Activated CD4-positive, CD25-positive, alpha-beta regulatory T cell treated with anti-CD3 and anti-CD28 coated beads, Interleukin-2, amount 50 U/mL, for 16 hours (primary cell): ENCODE measurements around the gene PDS5B.
"Not testable (repeated sequence)": the region's sequence is repeated elsewhere in the genome, so short reads cannot be mapped to it uniquely, and the experiment has no call there.

Source experiments
- DNase-seq: peaks from one replicate; pipeline ENCODE4 v3.0.0-alpha.2; 2020; ENCODE audit warnings: low read depth, low spot score

Gene PDS5B

DNA sequence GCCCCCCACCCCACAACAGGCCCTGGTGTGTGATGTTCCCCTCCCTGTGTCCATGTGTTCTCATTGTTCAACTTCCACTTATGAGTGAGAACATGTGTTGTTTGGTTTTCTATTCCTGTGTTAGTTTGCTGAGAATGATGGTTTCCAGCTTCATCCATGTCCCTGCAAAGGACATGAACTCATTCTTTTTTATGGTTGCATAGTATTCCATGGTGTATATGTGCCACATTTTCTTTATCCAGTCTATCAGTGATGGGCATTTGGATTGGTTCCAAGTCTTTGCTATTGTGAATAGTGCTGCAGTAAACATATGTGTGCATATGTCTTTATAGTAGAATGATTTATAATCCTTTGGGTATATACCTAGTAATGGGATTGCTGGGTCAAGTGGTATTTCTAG is 142.8 kb downstream of the PDS5B start:
- not testable (repeated sequence) for DNase-seq

DNA sequence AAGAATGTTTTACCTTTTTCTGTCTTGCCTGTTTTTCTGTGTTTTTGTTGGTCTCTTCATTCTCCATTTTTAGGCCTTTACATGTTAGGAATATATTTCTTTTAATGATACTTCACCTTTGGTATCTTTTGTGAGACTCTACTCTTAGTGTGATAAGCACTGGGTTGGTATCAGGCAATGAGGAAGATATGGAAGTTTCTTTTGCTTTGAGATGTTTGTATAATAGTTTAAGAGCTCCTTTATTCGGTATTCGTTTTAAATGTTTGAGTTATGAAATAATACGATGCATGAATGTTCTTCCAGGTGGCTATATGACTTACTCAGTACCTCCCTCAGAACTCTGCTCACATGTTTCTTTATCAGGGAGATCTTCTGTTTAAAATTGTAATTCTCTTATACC is 144.8 kb downstream of the PDS5B start:
- DNase-seq, result no peak

DNA sequence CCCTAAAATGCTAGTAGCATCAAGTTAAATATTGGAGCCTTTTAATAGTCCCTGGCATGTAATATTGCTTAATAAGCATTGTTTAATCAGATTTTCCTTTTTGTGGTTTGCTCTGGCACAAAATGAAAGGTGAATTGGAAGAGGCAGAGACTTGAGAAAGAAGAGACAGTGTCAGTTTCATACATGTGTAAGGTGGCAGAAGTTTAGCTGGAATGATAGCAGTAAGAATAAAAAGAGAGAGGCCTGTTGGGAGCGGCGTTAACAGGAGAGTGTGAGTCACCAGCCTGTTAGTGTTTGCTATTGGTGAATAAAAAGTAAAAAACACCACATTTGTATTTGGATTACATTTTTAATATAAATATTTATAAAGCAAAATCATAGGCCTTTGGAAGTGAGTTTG is 145.3 kb downstream of the PDS5B start:
- no peak for DNase-seq

DNA sequence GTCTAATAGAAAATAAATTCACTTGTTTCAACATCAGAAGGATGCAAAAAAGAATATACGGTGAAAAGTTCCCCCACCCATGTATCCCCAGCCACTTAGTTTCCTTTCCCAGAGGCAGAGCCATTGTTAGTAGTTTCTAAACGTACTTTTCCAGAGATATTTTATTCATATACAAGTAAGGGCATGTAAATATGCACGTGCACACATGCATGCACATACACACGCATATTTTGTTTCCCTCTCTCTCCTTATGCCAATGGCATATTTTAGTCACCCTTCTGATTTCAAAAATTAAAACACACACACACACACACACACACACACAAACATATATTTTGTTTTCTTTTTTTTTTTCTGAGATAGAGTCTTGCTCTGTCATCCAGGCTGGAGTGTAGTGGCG is 147.4 kb downstream of the PDS5B start:
- no peak for DNase-seq

DNA sequence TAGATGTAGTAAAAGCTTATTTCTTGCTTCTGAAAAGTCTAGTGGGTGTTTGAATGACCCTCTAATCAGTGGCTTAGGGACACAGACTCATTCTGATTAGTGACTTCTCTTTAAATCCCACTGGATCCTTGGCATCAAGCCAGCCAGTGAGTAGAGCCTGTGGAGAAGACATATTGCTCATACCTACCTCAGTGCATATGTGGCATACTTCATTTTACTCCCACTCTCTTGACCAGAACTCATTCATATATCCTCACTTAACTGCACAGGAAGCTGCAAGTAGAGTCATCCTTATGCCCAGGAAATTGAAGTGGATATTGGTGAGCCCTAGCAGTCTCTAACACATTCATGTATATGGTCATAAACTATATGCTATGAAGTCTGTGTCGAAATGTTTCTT is 148.3 kb downstream of the PDS5B start:
- no peak for DNase-seq

DNA sequence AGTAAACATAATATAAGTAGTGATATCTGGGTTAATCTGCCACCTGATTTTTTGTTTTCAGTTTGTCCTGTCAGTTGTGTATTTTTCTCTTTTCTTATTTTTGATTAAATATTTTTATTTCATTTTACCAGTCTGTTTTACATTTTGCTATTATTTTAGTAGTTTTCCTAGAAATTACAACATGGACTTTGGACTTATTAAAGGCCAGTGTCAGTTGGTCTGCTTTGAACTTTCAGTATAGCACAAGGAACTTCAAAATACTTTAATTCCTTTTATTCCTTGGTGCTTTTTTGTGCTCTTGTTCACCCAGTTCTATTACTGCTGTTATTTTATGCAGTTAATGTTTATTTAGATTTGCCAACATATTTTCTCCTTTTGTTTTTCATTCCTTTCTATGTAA is 149.6 kb downstream of the PDS5B start:
- DNase-seq, result no peak

DNA sequence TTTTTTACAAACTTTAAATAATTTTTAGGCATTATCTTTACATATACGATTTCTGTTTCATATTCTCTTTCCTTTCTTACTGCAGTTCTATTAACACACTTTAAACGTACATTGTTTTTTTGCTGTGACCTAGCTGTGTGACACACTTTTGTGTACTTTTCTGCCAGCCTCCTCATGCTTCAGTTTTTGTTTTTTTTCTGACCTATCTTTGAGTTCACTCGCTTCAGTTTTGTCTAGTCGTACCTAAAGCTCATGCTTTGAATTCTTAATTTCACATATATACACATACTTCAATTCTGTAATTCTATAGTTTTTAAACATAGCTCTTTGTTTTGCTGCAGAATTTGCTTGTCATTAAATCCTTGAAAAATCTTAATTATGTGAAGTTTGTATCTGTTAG is 150.4 kb downstream of the PDS5B start:
- no peak for DNase-seq

DNA sequence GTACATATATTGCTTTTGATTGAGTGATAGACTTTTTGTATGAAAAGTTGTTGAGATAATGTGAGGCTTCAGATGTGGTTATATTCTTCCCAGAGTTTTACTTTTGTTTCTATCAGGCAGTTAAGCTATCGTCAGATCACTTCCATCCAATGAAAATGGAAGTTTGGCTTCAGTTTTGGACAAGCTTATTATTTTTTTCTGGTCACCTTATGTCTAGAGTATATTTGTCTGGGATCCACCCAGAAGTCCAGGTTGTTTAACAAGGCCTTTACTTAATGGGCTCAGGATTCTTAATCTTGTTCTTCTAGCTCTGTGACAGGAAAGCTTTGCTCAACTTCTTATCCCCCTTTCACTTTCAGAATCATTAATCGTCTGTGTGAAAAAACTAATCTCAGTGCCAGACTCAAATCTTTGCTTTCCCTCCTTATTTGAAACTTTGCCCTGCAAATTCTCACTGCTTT is 150.9 kb downstream of the PDS5B start:
- no peak for DNase-seq

DNA sequence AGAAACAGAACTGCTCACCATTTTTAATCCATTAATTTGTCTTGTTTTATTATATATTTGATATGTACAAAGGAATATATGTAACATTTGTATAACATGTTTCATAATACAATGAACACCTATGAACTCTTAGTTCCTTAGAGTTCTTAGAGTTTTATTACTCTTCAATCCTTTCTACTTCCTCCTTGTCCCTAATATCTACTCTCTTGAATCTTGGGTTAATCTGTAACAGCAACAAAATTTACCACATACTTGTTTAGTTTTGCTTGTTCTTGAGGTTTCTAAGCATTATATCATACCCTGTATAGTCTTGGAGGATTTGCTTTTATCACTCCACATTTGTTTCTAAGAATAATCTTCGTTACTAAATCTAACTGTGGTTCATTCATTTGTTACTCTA is 151.4 kb downstream of the PDS5B start:
- DNase-seq, result no peak

DNA sequence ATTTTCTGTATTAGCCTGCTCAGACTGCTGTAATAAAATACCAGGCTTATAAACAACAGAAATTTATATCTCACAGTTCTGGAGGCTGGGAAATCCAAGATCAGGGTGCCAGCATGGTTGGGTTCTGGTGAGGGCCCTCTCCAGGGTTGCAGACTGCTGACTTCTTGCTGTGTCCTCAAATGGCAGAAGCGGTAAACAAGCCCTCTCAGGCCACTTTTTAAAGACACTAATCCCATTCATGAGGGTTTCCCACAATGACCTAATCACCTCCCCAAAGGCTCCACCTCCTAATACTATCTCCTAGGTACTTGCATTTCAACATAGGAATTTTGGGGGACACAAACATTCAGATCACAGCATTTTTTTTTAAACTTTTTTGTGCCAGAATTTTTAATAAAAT is 159.3 kb downstream of the PDS5B start:
- DNase-seq, result no peak

DNA sequence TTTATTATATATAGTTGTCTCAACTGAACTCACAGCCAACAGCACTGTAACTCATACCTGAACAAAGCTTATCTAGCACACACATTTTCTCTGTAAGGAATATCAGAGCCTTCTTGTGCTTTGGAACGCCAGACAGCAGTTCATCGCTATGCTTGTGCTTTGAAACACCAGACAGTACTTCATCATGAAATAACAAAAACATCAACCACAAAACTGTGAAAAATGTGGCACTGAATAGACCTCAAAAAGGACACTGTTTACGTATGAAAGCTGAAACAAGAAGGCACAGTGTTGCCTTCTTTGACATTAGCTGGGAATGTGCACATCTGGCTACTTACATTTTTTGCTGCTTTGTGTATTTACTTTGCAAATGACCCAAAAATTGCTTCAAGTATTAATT is 160.2 kb downstream of the PDS5B start:
- no peak for DNase-seq

DNA sequence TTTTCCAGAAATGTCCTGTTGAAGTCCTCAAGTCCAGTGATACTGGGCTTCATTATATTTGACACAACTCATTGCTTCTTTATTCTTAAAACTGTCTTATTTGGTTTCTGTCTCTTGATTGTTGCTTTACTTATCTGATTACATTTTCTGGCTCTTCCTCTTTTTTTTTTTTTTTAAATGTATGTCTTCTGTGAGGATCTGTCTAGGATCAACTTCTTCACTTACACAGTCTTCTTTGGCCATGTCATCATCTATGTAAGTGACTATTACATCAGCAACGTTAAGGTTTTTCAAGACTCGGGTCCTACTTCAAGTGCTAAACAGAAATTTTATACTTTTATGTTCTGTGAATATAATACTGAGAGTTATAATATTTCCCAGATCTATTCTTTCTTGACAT is 162.1 kb downstream of the PDS5B start:
- DNase-seq, result no peak

DNA sequence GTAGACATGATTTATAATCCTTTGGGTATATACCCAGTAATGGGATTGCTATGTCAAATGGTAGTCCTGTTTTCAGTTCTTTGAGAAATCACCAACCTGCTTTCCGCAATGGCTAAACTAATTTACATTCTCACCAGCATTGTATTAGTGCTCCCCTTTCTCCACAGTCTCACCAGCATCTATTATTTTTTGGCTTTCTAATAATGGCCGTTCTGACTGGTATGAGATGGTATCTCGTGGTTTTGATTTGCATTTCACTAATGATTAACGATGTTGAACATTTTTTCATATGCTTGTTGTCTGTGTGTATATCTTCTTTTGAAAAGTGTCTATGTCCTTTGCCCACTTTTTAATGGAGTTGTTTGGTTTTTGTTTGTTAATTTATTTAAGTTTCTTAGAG is 165.1 kb downstream of the PDS5B start:
- DNase-seq, result no peak

DNA sequence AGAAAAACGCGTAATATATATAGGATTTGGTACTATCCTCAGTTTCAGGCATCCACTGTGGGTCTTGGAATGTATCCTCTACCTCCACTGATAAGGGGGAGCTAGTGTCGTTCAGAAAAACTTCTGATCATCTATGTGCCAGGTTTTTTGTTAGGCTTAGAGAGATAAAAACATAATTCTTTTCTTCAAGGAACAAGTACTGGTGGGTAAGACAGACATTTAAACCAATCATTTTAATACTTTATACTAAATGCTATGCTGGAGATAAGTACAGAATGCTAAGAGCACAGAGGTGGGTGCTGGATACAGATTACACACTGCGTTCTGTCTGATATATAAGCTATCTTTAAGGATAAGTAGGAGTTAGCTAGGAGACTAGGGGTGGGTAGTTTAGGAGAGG is 166.1 kb downstream of the PDS5B start:
- no peak for DNase-seq

DNA sequence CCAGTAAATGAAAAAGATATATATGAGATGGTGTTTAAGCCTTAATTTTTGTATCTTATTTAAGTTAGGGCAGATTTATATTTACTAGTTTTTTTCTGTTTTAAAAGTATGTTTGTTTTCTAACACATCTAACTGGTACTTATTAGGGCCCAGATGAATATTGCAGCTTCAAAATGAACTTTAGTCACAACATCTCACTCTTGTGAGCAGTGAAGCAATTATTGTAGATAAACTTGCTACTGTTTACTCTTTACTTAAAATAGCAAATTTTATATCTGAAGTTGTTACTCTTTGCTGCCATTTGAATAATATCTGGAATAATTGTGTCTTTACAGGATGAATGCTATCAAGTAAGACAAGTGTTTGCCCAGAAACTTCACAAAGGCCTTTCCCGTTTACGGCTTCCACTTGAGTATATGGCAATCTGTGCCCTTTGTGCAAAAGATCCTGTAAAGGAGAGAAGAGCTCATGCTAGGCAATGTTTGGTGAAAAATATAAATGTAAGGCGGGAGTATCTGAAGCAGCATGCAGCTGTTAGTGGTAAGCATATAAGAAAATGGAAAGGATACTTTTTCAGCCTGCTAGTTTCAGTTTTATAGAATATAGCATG is 166.8 kb downstream of the PDS5B start:
- DNase-seq, result no peak

DNA sequence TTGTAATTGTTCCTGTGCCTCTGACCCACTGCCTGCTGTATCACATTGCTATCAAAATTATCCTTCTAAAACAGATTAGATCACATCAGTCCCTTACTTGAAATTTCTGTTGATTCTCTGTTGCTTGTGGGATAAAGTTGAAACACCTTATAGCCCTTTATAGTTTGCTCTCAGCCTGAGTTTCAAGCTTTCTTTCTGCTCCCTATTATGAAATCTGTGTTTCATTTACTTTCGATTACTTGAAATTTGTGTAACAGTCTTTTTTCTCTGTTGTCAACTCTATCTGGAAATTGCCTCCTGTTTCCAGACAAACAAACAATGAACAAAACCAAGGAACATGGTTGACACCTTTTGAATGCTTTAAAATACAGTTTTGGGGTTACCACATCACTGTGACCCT is 167.9 kb downstream of the PDS5B start:
- DNase-seq, result no peak

DNA sequence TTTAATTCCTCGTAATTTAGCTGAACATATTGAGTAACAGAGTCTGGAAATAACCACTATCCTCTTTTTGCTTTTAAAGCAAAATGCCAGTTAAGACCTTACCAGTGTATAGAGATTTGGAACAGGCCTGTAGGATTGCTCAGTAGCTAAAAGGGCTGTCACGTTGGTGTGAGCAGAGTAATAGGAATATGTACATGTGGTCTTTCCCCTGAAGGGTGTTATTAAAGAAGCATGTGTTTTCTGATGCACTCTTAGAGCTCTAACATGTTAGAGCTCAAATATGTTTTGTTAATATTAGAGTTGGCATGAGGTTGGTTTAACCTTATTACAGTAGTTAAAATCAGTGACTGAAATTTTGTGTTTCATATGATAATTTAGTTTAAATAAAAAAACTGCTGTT is 172.9 kb downstream of the PDS5B start:
- DNase-seq, result no peak

DNA sequence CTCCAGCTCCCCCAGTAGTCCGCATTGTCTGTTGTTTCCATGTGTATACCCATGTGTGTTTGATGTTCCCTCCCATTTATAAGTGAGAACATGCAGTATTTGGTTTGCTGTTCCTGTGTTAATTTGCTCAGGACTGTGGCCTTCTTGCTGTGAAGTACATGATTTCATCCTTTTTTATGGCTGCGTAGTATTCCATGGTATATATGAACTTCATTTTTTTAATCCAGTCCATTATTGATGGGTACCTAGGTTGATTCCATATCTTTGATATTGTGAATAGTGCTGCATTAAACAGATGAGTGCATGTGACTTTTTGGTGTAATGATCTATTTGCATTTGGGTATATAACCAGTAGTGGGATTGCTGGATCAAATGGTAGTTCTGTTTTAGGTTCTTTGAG is 175.2 kb downstream of the PDS5B start:
- no peak for DNase-seq

DNA sequence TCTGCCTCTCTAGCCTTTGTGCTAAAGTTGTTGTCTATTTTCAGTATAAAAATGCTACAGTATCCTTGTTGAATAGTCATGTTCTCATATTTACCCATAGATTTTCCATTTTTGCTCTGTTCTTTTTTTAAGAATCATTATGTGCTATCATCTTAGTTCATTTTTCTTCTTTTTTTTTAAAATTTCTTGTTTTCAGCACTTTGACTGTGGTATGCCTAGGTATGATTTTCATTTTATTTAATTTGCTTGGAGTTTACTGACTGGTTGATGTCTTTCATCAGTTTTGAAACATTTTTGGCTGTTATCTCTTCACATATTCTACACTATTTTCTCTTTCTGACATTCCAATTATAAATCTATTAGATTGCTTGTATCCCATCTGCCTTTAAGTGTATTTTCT is 192.9 kb downstream of the PDS5B start:
- DNase-seq, result no peak

DNA sequence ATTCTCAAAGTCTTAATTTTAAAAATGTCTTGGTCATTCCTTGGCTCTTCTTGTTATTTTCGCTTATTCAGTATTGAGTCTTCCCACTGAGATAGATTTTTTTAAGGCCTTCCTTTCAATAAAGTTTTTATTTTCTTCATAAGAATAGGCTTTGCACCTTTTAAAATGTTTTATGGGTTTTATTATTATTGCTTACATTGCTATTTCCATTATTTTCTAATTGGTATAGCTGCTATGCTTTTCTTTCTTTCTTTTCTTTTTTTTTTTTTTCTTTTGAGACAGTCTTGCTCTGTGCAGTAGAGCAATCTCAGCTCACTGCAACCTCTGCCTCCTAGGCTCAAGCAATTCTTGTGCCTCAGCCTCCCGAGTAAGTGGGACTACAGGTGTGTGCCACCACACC is 195.7 kb downstream of the PDS5B start:
- DNase-seq, result no peak

DNA sequence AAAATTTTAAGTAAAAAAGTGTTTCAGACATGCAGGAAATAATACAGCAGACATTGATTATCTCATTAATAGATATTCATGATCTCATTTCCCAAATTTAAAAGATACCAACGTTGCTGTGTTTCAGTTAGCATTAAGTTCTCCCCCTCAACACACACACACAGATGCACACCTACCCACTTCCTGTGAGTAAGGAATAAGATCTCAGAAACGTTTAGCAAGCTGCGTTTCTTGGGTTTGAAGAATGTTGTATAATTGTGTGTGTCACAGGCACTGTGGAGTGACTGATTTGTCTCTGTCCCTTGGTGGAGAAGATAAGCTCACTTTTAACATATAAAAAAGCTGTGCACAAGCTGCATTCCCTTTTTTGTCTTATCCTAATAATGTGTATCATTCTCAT is 196.8 kb downstream of the PDS5B start:
- DNase-seq, result no peak

DNA sequence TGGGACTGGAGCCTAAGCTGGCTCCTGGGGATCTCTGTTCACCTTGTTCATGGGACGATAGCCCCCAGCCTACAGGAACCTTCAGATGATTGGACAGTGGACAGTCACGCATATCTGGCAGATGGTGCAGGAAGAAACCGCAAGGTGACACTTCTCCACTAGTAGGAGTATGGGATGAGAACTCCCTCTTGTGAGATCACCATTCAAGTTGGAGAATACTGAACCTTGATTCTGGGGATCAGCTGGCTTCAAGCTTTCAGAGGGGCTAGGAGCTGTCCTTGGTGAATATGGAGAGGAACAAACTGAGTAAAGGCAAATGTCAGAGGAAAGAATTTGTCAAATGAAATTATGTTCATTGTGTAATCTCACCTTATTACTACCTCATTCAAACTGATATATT is 204.5 kb downstream of the PDS5B start:
- no peak for DNase-seq

DNA sequence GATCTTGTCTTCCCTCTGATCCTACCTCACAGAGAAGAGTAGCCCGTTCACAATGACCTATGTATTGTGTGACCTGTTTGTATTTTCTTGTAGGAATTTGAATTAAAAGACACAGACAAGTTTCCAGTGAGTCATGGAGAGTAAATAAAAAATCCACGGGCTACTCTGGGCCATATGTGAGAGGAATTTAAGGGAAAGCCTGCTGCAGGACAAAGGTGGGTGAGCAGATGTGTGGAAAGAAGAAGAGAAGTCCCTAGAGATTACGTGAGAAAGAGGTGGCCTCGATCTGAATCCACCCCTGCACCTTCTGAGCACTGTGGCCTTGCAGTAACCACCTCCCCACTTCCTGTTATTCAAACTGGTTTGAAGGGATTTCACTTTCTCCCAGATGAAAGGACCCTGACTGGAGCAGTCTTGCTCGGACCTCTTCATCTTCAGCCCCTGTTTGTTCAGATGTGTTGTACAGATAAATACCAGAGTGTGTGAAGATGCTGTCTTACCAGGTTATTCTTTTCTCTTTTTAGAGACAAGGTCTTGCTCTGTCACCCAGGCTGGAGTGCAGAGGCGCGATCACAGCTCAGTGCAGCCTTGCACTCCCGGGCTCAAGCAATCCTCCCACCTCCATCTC is 205.4 kb downstream of the PDS5B start:
- DNase-seq, result no peak

DNA sequence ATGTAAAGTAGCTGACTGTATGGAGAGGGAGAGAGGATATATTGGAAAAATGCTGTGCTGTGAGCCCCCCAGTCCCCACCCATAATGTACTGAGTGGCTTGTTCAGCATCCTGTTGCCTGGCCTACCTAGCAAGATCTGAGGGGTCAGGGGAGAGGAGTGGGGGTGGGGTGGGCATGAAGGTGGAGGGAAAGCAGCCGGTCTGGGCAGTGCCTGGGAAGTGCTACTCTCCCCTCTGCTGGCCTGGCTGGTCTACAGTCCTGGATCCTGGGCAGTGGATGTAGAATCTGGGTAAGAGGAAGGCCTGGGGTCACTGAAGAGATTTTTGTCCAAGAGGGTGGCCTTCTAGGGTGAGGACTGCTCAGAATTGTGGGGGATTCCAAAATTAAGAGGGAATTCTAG is 210.5 kb downstream of the PDS5B start:
- DNase-seq, result no peak
